ENCODE results near the gene SPG7.

DNA sequence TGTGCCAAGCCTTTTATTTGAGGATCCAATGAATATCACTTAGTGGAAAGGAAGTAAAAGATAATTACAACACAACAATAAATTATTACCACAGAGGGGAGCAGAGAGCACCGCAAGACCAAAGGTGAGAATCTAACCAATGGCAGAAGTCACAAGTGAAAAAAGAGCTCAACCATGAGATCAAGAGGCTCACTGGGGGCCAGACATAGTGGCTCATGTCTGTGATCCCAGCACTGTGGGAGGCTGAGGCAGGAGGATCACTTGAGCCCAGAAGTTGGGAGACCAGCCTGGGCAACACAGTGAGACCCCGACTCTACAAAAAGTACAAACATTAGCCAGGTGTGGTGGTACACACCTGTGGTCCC is 35.5 kb upstream of the SPG7 start:
- TF ChIP-seq EZH2 (IDR thresholded peaks at IDR 0.05; ENCODE audit: borderline replicate concordance, insufficient read depth, low read length, poor library complexity, severe bottlenecking), result no peak
- TF ChIP-seq, protein P1, sequence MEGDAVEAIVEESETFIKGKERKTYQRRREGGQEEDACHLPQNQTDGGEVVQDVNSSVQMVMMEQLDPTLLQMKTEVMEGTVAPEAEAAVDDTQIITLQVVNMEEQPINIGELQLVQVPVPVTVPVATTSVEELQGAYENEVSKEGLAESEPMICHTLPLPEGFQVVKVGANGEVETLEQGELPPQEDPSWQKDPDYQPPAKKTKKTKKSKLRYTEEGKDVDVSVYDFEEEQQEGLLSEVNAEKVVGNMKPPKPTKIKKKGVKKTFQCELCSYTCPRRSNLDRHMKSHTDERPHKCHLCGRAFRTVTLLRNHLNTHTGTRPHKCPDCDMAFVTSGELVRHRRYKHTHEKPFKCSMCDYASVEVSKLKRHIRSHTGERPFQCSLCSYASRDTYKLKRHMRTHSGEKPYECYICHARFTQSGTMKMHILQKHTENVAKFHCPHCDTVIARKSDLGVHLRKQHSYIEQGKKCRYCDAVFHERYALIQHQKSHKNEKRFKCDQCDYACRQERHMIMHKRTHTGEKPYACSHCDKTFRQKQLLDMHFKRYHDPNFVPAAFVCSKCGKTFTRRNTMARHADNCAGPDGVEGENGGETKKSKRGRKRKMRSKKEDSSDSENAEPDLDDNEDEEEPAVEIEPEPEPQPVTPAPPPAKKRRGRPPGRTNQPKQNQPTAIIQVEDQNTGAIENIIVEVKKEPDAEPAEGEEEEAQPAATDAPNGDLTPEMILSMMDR (IDR thresholded peaks at IDR 0.05; ENCODE audit: poor library complexity, severe bottlenecking), result no peak
- no peak for TF ChIP-seq TAF1 (IDR thresholded peaks at IDR 0.05; ENCODE audit: low read depth)
- no peak for TF ChIP-seq POLR2AphosphoS5 (IDR thresholded peaks at IDR 0.05)
- TF ChIP-seq, protein P2, sequence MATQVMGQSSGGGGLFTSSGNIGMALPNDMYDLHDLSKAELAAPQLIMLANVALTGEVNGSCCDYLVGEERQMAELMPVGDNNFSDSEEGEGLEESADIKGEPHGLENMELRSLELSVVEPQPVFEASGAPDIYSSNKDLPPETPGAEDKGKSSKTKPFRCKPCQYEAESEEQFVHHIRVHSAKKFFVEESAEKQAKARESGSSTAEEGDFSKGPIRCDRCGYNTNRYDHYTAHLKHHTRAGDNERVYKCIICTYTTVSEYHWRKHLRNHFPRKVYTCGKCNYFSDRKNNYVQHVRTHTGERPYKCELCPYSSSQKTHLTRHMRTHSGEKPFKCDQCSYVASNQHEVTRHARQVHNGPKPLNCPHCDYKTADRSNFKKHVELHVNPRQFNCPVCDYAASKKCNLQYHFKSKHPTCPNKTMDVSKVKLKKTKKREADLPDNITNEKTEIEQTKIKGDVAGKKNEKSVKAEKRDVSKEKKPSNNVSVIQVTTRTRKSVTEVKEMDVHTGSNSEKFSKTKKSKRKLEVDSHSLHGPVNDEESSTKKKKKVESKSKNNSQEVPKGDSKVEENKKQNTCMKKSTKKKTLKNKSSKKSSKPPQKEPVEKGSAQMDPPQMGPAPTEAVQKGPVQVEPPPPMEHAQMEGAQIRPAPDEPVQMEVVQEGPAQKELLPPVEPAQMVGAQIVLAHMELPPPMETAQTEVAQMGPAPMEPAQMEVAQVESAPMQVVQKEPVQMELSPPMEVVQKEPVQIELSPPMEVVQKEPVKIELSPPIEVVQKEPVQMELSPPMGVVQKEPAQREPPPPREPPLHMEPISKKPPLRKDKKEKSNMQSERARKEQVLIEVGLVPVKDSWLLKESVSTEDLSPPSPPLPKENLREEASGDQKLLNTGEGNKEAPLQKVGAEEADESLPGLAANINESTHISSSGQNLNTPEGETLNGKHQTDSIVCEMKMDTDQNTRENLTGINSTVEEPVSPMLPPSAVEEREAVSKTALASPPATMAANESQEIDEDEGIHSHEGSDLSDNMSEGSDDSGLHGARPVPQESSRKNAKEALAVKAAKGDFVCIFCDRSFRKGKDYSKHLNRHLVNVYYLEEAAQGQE (IDR thresholded peaks at IDR 0.05; ENCODE audit: borderline replicate concordance), result no peak
- TF ChIP-seq EP300 (conservative IDR thresholded peaks at IDR 0.05; ENCODE audit: poor library complexity, severe bottlenecking), result no peak

All from neural cell (in vitro differentiated cells).